Spleen (tissue), 7 donors: ENCODE measurements around the gene PEX7.

ENCODE experiments used
- CTCF ChIP-seq, 11 experiments: fragments of 200-600 bp in 7 of 11; fragments of 450-650 bp in 4 of 11; sonication (generic) in 4 of 11; IDR thresholded peaks in 8 of 11; conservative IDR thresholded peaks in 3 of 11; 1 replicate in 7 of 11; 2 replicates in 4 of 11; pipeline versions ENCODE4 v1.4.0 to v1.8.0; 2016 to 2021; ENCODE audit warnings: antibody characterized with exemption in 11 of 11, inconsistent platforms in 4 of 11, mild to moderate bottlenecking in 1 of 11
- POLR2A ChIP-seq, 3 donors: fragments of 450-650 bp; IDR thresholded peaks; one replicate each; pipeline ENCODE4 v1.5.1; 2017; ENCODE audit warnings: antibody characterized with exemption in 3 of 3, mild to moderate bottlenecking in 1 of 3
- POLR2AphosphoS5 ChIP-seq, 3 donors: sonication (generic); formaldehyde crosslinking; IDR thresholded peaks; one replicate each; pipeline ENCODE4 v1.5.1; 2017; ENCODE audit warnings: antibody characterized with exemption in 3 of 3
- donor health status: DM: no; HTN: no; CAD: no; lungs with moderate emphysema.
- donor health status: DM: no; HTN: no; CAD: no.
- donor health status: DM: no; HTN: no; CAD: no.

GRCh38 chr6:136863752-136864151, 41.4 kb downstream of the PEX7 start:
- TF ChIP-seq POLR2A (IDR thresholded peaks at IDR 0.05) = no peak
- no peak for TF ChIP-seq CTCF (IDR thresholded peaks at IDR 0.05 in 8 of 11, conservative IDR thresholded peaks at IDR 0.05 in 3 of 11)
- TF ChIP-seq POLR2AphosphoS5 (IDR thresholded peaks at IDR 0.05) = no peak
